ENCODE data around the gene SIPA1L2.
"Not testable (repeated sequence)": the region's sequence is repeated elsewhere in the genome, so short reads cannot be mapped to it uniquely, and the experiment has no call there.

Gene SIPA1L2

DNA sequence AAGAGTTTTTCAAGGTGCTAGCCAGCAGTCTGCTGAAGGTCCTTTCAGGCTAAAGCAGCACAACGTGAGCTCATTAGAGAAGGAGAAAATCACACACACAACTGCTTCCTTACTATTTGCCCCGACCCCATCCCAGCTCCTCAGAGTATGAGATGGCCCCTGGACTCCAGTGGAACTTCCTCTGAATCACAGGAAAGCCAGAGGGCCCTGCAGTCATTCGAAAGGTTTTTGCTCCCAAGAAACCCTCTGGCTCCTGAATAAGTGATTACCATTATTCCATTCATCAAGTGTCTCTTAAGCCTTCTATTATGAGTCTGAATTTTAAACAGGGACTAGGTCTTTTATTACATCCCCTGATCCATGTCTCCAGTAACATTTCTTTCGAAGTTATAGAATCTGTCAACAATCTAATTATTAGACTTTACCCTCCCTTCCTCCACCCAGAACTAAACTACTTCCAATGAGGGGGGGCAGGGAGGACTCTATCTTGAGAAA, 14.6 kb downstream of the SIPA1L2 start:
- no peak for DNase-seq (ENCODE audit: low spot score)

DNA sequence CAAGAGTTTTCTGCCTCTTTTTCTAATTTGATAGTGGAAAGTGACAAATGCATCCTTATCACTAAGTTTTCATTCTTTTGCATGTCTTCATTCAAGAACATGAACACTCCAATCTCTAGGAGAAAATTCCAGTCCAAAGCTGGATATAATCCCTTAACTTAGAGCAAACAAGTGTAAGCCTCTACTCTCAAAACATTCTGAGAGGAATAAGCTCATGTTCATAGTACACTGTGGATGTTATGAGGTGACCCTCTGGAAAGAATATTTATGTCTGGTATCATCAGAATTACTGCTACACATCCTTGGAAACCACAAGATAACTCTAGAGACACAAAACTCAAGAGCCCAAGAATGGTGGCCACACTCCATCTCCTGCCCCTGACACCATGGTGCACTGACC, 15.1 kb downstream of the SIPA1L2 start:
- DNase-seq (ENCODE audit: low spot score), result no peak

DNA sequence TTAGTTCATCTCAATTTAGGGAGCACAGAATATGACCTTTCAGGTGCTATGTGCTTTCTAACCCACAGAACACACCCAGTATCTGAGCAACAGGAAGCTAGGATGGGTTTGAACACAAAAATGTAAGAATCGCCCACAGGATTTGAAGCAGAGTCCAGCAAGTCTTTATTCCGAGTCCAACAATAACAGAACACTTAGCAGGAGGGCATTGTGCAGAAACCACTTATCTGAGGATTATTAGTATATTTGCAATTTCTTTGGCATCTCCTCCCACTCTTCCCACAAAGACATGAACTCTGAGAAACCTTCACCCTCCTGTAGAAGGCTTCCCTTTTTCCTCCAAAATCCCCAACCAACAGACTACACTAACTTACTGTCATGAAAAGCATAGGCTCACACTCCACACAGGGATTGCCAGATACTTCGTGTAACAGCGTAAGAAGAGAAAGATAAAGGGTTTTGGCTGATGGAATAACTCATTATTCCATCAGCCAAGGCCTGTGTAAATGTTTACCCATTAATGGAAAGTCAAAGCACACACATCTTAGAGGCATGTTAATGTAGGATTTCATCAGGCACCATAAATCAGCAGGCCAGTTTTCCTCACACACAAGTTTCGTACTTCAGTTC, 16.1 kb downstream of the SIPA1L2 start:
- DNase-seq (ENCODE audit: low spot score), result no peak

DNA sequence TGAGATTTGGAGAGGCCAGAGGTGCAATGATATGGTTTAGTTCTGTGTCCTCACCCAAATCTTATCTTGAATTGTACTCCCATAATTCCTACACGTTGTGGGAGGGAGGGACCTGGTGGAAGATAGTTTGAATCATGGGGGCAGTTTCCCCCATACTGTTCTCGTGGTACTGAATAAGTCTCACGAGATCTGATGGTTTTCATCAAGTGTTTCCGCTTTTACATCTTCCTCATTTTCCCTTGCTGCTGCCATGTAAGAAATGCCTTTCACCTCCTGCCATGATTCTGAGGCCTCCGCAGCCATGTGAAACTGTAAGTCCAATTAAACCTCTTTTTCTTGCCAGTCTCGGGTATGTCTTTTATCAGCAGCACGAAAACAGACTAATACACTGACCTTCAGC, 17.1 kb downstream of the SIPA1L2 start:
- DNase-seq (ENCODE audit: low spot score), result not testable (repeated sequence)

DNA sequence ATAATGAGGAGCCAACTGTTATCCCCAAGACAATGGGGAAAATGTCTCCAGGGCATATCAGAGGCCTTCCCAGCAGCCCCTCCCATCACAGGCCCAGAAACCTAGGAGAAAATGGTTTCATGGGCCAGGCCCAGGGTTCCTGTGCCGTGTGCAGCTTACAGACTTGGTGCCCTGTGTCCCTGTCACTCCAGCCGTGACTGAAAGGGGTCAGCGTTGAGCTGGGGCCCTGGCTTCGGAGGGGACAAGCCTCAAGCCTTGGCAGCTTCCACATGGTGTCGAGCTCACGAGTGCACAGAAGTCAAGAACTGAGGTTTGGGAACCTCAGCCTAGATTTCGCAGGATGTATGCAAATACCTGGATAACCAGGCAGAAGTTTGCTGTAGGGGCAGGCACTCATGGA, 18.1 kb downstream of the SIPA1L2 start:
- DNase-seq (ENCODE audit: low spot score), result no peak

DNA sequence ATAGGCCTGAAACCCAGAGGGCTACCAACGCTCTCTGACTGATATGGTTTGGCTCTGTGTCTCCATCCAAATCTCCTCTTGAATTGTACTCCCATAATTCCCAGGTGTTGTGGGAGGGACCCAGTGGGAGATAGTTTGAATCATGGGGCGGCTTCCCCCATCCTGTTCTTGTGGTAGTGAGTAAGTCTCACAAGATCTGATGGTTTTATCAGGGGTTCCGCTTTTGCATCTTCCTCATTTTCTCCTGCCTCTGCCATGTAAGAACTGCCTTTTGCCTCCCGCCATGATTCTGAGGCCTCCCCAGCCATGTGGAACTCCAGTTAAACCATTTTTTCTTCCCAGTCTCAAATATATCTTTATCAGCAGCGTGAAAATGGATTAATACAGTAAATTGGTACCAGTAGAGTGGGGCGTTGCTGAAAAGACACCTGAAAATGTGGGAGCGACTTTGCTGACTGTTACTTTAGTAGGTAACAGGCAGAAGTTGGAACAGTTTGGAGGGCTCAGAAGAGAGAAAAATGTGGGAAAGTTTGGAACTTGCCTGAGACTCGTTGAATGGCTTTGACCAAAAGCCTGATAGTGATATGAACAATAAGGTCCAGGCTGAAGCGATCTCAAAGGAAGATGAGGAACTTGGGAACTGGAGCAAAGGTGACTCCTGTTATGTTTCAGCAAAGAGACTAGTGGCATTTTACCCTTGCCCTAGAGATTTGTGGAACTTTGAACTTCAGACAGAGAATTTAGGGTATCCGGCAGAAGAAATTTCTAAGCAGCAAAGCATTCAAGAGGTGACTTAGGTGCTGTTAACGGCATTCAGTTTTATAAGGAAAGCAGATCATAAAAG, 18.8 kb downstream of the SIPA1L2 start:
- not testable (repeated sequence) for DNase-seq (ENCODE audit: low spot score)

DNA sequence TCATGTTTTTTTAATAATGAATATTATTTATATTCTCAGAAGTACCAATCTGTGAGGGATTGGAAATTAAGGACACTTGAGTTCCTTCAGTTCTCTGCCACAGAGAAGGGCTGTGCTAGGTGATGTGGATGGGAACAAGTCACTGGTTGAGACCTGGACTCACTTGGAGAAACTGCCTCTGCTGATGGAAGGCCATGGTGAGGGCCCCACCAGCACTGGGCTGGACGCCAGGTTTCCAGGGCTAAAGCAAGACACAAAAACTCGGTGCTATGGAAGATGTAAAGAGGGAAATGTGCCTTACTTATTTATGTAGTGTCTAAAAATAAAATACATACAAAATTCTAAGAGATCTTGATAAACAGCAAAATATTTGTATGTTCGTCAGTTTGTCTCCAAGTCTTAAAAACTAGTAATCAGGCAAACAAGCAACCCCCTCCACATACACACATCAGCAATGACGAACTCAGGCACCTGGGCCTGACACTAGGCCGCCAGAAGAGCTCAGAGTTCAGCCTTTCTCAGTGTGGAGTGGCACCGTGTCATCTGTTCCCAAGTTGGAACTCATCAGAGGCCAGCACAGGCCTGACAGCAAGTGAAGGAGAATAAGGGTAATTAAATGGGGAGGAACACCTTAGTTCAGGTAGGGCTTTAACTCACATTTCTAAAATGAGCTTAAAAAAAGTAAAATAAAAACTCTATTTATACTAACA, 19.6 kb downstream of the SIPA1L2 start:
- DNase-seq (ENCODE audit: low spot score), result no peak

DNA sequence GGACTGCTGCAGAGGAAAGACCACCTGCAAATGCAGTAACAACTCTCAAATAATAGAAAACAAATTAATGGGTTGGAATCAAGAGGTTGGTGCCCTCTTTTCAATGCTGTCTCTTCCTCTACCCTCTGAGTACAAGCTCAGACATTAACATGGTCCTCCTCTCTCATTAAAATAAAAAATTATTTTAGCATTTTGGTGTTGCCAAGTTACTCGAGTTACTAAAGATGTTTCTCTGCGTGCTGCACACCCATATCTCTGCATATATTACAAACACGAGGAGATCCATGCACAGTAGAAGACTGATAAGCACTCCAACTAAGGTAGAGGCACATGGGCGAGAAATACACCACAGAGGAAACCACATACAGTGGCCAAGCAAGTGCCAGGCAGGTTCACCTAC, 21.5 kb downstream of the SIPA1L2 start:
- no peak for DNase-seq (ENCODE audit: low spot score)

DNA sequence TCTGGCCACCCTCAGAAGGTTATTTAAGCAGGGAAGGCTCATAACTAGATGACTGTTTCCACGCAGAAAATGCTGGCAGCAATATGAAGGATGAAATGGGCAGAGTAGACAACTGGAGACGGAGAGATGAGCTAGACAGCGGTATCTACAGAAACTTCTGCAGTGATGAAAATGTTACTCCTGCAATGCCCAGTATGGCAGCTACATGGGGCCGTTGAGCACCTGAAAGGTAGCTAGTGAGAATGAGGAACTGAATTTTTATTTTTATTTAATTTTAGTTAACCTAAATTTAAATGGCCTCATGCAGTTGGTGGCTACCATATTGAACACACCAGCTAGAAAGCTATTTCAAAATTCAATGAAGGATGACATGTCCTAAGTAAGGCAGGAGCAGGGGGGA, 27.3 kb downstream of the SIPA1L2 start:
- no peak for DNase-seq (ENCODE audit: low spot score)

DNA sequence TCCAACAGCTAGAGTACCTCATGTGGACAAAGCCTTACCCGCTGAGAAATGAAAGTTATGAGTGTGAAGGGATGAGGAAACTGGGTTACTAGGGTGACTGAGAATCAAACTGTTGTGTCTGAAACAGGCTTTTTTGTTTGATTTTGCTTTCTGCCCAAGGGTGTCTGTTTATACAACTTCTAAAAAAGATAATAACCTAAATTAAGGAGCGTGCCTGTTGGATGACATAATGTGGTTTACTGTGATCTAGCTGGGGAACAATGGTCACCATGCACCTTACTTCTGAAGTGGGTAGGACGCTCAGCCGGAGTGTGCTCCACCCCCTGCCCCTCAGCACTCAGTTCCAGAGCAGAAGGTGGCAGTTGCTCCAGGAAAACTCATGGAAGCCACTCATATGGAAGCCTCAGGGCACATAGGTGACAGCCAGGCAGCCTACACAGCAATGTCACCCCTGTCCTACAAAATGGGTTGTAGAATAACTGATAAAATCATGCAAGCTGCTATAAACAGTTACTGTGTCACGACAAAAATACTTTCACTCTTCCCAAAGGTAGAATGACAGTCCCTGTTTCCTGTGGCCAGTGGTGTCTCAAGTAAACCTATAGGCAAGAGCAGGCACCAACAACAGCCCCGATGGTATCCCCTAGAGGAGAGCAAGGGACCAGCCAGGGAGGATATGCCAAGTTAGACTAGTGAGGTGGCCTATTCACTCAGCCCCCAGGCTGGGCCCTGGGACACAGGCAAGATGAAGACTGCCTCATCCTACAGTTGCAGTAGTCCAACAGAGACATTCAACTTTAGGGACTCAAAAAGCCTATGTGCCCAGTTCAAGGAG, 29.3 kb downstream of the SIPA1L2 start:
- no peak for DNase-seq (ENCODE audit: low spot score)

DNA sequence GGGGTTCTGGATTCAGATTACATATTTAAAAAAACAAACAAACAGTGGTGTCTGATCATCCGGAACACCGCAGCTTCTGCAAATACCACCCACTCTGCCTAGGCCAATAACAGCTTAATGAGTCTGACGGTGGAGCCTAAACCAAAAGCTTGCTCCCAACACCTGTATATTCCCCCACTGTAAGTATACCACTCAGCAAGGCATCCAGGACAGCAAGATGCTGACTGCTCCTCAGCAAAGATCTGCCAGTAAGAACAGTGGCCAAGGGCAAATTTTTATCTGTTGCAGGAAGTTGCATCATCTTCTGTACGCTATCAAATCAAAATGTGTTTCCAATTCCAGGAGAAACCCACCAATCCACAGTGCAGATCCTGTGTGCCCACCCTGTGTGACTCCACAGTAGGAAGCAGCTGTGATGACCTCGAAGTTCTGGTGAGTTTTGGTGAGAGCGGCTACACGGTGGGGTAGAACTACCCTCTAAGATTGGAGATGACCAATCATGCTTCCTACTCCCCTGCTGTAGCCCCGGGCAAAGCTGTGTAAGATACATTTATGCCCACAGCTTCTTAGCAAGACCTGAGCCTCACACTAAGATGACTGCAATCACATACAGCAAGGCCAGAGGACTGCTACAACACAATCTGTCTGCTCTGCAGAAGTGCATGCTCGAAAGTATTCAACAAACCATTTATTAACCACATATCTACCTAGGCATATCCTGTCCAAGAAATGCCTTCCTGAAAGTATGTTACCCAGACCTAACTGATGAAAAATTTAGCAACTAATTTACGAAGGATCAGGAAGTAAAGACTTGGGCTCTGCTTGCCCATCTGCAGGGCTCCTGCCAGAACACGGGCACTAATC, 30.5 kb downstream of the SIPA1L2 start:
- no peak for DNase-seq (ENCODE audit: low spot score)

DNA sequence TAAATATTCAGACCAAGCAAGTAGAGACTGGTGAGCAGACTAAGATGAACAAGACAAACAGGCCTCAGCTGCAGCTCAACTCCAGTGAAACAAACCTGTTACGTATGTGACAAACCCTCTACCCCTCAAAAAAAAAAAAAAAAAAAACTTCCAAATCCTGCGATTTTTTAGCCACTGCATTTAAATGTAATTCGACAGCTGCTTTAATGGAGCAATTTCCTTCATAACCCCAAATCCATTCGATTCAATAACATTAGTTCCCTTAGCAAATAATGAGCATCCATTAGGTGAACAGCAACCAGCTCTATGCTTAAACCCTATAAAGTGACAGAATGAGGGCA, 31.1 kb downstream of the SIPA1L2 start:
- no peak for DNase-seq (ENCODE audit: low spot score)

DNA sequence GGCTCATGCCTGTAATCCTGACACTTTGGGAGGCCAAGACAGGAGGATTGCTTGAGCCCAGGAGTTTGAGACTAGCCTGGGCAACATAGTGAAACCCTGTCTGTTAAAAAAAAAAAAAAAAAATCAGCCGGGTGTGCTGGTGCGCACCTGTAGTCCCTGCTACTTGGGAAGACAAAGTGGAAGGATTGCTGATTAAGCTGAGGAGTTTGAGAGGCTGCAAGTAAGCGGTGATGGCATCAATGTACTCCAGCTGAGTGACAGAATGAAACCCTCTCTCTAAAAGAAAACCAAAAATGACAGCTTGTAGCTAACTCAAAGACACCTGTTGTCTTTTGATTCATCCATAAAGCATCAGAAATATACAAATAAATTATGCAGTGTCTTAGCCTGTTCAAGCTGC, 31.8 kb downstream of the SIPA1L2 start:
- DNase-seq (ENCODE audit: low spot score), result no peak

DNA sequence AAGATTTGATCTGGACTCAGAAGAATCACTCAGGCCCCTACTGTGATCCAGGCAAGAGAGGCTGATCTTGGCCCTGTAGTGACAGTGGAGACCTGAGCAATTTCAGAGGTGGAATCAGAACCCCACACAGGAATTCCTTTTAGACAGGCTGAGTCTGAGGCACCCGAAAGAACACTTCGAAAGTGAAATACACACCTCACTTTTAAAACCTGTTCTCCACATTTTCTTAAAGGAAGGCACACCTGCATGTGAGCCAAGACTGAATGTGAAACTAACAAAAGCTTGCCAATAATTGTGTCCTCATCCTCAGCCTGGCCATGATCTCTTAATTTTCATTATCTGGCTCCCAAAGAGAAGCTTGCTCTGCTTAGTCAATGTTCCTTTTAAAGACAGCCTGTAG, 32.2 kb downstream of the SIPA1L2 start:
- DNase-seq (ENCODE audit: low spot score), result no peak

DNA sequence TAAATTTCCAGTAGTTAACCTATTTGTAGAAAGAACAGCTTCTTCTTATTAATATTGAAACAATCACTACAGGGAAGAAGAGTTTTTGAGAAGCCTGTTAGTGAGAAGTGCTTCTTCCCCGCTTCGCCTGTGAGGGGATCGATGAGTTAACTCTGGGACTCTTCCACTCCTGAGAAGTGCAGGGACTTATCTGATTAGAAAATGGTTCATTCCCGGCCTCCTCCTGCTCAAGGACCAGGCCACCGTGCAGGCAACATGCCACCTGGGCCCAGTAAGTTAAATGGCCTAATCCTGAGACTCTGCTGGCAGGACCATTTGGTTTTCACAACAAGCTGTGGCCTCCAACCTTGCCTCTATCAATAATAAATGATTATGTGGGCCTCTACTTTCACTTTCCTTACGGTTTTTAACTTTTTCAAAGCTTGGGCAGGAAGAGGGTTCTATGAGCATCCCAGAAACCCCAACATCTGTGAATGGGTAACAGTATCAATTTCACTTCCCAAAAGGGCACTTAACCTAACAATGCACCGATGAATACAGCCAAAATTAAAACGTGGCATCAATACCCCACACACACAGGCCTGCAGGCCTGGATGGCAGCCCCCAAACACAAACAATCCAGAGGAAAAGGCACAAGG, 33.1 kb downstream of the SIPA1L2 start:
- DNase-seq (ENCODE audit: low spot score), result no peak

DNA sequence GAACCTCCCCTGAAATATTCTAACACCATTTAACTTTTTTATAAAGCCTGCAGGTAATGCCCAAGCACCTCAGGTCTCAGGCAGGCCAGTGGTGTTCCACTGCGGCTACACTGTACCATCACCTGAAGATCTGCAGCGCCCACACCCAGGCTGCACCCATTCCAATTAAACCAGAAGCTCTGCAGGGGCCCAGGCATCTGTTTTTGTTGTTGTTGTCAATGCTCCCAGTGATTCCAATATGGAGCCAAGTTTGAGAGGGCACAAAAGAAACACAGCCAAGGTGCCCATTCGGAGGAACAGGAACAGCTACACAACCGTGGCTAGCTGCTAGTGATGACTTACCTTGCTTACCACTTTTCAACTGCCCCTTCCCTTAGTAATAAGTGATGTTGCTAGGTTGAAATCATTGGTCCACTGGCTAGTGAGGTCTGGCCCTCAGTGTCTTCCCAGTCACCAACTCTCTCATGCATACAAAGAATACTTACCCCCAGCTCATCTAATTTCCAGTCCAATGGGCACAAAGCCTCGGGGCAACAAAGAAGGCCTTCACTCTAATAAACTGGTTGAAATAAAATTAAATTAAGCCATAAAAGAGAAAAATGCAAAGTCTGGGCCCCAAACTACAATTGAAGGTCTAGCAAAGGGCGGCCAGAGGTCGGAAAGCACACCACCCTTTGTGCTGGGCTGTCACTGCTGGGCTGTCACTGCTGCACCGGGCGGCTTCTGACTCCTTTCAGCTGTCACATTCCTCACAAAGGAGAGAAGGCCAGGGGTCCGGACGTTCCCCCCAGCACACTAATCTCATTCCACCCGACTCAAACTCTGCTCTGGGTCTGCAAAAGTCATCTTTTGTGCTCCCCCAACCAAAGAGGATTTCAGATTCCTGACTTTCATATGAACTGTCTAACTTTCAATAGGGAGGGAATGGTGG, 34.9 kb downstream of the SIPA1L2 start:
- no peak for DNase-seq (ENCODE audit: low spot score)

DNA sequence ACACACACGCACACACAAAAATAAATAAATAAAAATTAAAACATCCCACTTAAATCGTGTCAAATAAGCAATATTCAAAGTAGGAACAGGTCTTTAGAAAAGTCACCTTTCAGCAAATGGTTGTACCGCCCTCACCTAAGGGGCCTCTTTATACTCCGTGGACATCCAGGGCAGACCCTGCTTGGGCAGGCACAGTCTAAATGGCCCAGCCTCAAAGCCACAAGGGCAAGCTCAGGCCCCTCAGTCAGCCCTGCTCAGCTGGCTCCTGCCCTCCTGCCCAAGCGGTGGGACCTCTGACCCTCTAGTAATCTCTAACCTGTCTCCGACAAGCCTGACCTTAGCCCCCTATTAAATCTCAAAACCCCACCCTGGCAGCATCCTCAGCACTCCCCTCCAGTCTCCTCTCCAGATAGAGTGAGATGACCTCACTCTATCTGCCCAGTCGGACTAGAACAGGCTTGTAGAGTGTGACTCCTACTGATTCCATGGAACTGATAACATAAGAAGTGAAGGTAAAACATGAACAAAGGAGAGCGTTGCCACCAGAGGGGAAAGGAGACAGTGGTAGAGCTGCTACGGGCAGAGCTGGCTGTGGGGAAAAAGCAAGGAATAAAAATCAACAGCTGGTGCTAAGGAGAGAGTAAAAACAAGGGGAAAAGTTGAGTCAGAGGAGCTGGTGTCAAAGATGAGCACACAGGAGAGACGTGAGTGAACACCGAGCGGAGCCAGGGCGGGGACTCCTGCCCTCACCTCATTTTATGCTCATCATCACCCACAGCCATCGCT, 36.0 kb downstream of the SIPA1L2 start:
- DNase-seq (ENCODE audit: low spot score), result no peak

DNA sequence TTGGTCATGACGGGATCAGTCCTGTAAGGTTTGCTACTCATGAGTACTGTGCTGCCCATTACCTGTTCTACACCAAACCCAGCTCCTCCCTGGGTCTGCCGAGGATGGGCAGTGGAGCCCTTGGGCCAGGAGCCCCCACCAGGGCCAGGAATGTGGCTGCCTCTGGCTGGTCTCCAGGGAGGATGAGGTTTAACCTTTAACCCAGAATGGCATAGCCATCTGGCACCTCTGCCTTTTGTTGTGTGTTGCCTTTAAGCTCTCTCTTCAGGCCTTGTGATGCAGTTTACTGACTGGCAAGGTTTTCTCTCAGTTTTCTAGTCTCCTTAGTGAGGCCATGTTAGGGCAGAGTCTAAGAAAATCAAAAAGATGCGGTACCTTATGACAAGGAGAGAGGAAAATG, 38.6 kb downstream of the SIPA1L2 start:
- DNase-seq (ENCODE audit: low spot score), result no peak

DNA sequence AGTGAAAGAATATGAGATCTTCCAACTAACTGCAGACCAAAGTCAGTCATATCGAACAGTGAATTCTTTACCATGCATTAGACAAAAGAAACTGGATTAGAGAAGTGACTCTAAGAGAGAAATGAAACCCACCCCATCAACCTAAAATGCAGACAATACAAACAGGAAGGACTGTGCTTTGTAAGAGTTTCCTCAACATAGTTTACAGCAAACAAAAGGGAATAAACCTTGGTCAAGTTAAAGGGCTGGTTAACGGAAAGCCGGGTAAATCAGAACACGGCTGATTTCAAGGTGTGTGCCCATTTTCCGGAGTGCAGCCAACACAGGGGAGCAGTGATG, 39.2 kb downstream of the SIPA1L2 start:
- peak; percentile 49 for DNase-seq (ENCODE audit: low spot score)

Measured in globus pallidus (tissue), 1 donor.